Heart left ventricle (tissue), 16 donors: ENCODE measurements around the gene RALGAPA1. TPM values are rescaled to one million over a fixed set of nuclear protein-coding genes. Genes with fewer than 3 reads are reported as not detected.

ENCODE experiments used
- ATAC-seq, 4 donors: fragments of 200-7000 bp; cut with Tn5 transposase; one replicate each; pipeline ENCODE4 v1.9.1; 2020 to 2022; ENCODE audit warnings: moderate library complexity in 4 of 4, mild to moderate bottlenecking in 3 of 4, moderate number of reproducible peaks in 1 of 4
- DNase-seq, 5 donors: peaks; one replicate each; pipeline ENCODE4 v3.0.0-alpha.2; 2020
- H3K27ac ChIP-seq, 12 donors: fragments of 200-600 bp; sonication (generic) in 4 of 12; one replicate each; pipeline versions ENCODE4 v1.5.0 to v1.8.0; 2016 to 2022; ENCODE audit warnings: mild to moderate bottlenecking in 2 of 12
- H3K27me3 ChIP-seq, 9 donors: fragments of 200-600 bp; sonication (generic) in 2 of 9; one replicate each; pipeline versions ENCODE4 v1.5.1 to v1.8.0; 2016 to 2022; ENCODE audit warnings: mild to moderate bottlenecking in 3 of 9
- H3K36me3 ChIP-seq, 9 donors: fragments of 200-600 bp; sonication (generic) in 2 of 9; one replicate each; pipeline versions ENCODE4 v1.5.0 to v1.8.0; 2018 to 2022; ENCODE audit warnings: mild to moderate bottlenecking in 2 of 9
- H3K4me1 ChIP-seq, 12 donors: fragments of 200-600 bp; sonication (generic) in 4 of 12; one replicate each; pipeline versions ENCODE4 v1.5.0 to v1.8.0; 2016 to 2022; ENCODE audit warnings: mild to moderate bottlenecking in 3 of 12
- H3K4me3 ChIP-seq, 12 donors: fragments of 200-600 bp; sonication (generic) in 4 of 12; one replicate each; pipeline versions ENCODE4 v1.5.0 to v1.8.0; 2017 to 2022; ENCODE audit warnings: mild to moderate bottlenecking in 9 of 12, moderate library complexity in 4 of 12
- H3K9me3 ChIP-seq, 12 donors: fragments of 200-600 bp; sonication (generic) in 4 of 12; one replicate each; pipeline versions ENCODE4 v1.5.0 to v1.8.0; 2016 to 2022; ENCODE audit warnings: mild to moderate bottlenecking in 1 of 12
- CTCF ChIP-seq, 12 donors: fragments of 200-600 bp; sonication (generic) in 4 of 12; IDR thresholded peaks; one replicate each; pipeline versions ENCODE4 v1.5.0 to v1.8.0; 2018 to 2022; ENCODE audit warnings: antibody characterized with exemption in 12 of 12, mild to moderate bottlenecking in 5 of 12
- POLR2A ChIP-seq, 2 donors: fragments of 450-650 bp; IDR thresholded peaks; one replicate each; pipeline ENCODE4 v1.6.1; 2017; ENCODE audit warnings: antibody characterized with exemption in 2 of 2, mild to moderate bottlenecking in 2 of 2, moderate library complexity in 2 of 2
- WGBS, 4 donors: extraction: QIAGEN DNeasy Blood & Tissue Kit in 2 of 4; methylation state at CpG; one replicate each; pipeline versions ENCODE4 v1.1.5 to v1.1.7; 2013 to 2018; 5-methylcytosine and 5-hydroxymethylcytosine counted together
- intact Hi-C, 10 donors: fragments of 100-400 bp; cut with DNase I; formaldehyde crosslinking; loops; one replicate each; pipeline versions ENCODE4 v1.11.1 to v1.14.2; 2022
- polyA plus RNA-seq, 2 donors: library from polyadenylated mRNA; stranded (reverse); fragments of 200-250 nt; gene quantifications; one replicate each; pipeline ENCODE4 v1.2.3, GENCODE V29; 2013
- total RNA-seq, 9 donors: library from RNA; depleted of rRNA in 2 of 9; stranded (reverse); fragments of >200 nt in 2 of 9; fragmentation: NEBNext Ultra II Directional in 3 of 9; extraction: Animal tissue kit (Norgen Biotek cat#: 25700) in 3 of 9; gene quantifications; one replicate each; pipeline versions ENCODE4 v1.1.0 to v1.2.4, GENCODE V29; 2016 to 2023
- donor health status: ischemic (EF 13 %, LVEDD 7.1; RV severe dilation, severe dysfunction).
- donor health status: healthy with polysubstance abuse.
- donor health status: DM: no; HTN: yes; CAD: no.
- donor health status: DM: no; HTN: no; CAD: no.
- donor health status: ischemic (EF 25% LVEDD 6.9; RV normal size, moderate dysfunction).
- donor health status: ischemic (EF 25% LVEDD 5.7; RV mildly dilated, moderate dysfunction).
- donor health status: healthy.
- donor health status: DM: yes; HTN: yes; CAD: no.
- donor health status: ischemic (EF 35%, LVEDD 5.7; RV mildly dilated, moderate dysfunction).
- donor health status: nonischemic (EF 11% LVEDD 7.7; RV severe dilation, severe dysfunction).
- donor health status: DM: yes; HTN: yes; CAD: no.
- donor health status: PGD.
- donor health status: ischemic (EF 29% LVEDD 5.4; RV normal size, mild dysfunction).
- donor health status: nonischemic (EF 23%, LVEDD 6.1; RV moderate dilation, normal function).

RALGAPA1 gene
- total and polyA plus RNA-seq, 11 donors = 9.9 to 43.0 (median 27.8) TPM

GRCh38 chr14:35531960-35532747, 276.9 kb downstream of the RALGAPA1 start:
- Histone ChIP-seq H3K27ac (no peak overlapping the region), H3K4me3 (no peak overlapping the region), H3K9me3 (no peaks in the 10 kb centered on the region), H3K36me3 (no peaks in the 10 kb centered on the region), H3K4me1 (peaks cover 0 to 31% (median 27%) of the 10 kb centered on the region in 12 donors), H3K27me3 (peaks cover 27 to 77% (median 64%) of the 10 kb centered on the region in 9 donors)
- ATAC-seq (no peak), DNase-seq (no peak)
- intact Hi-C loops = no loop called here
- 76 to 82% (median 82%) methylated on average over 1 of the region's 1 CpG for WGBS, 4 donors
- no peak for TF ChIP-seq POLR2A (IDR thresholded peaks at IDR 0.05)

GRCh38 chr14:35526962-35527361, 282.1 kb downstream of the RALGAPA1 start:
- ATAC-seq (no peak), DNase-seq (no peak)
- WGBS, 4 donors = 86 to 91% (median 87%) methylated on average over 2 of the region's 2 CpGs
- Histone ChIP-seq H3K9me3 (peaks cover 0 to 9% (median 0%) of the 10 kb centered on the region in 12 donors), H3K4me1 (no peaks in the 10 kb centered on the region), H3K36me3 (no peaks in the 10 kb centered on the region), H3K27ac (no peak overlapping the region), H3K4me3 (no peak overlapping the region), H3K27me3 (peaks cover 0 to 36% (median 24%) of the 10 kb centered on the region in 9 donors)
- intact Hi-C loops = no loop called here
- TF ChIP-seq POLR2A (IDR thresholded peaks at IDR 0.05) = no peak
- no peak for TF ChIP-seq CTCF (IDR thresholded peaks at IDR 0.05)

- ATAC-seq (no peak), DNase-seq (no peak)
- H3K36me3 ChIP-seq = no peaks in the 10 kb centered on the region
- intact Hi-C loops = no loop called here
- TF ChIP-seq POLR2A (IDR thresholded peaks at IDR 0.05) (no peak), CTCF (IDR thresholded peaks at IDR 0.05) (no peak)
- peaks cover 0 to 9% (median 0%) of the 10 kb centered on the region in 12 donors for H3K9me3 ChIP-seq
- H3K4me3 ChIP-seq = no peak overlapping the region
- H3K27me3 ChIP-seq = peaks cover 0 to 29% (median 15%) of the 10 kb centered on the region in 9 donors
- WGBS, 4 donors = 86 to 93% (median 88%) methylated on average over 3 of the region's 3 CpGs
- no peak overlapping the region for H3K27ac ChIP-seq
- no peaks in the 10 kb centered on the region for H3K4me1 ChIP-seq
These were observed 283.4 kb downstream of the RALGAPA1 start for GRCh38 chr14:35525695-35526094.

GRCh38 chr14:35519986-35520385, 289.1 kb downstream of the RALGAPA1 start:
- Histone ChIP-seq H3K27ac (no peak overlapping the region), H3K4me3 (no peak overlapping the region), H3K27me3 (peaks cover 0 to 12% (median 0%) of the 10 kb centered on the region in 9 donors), H3K9me3 (peaks cover 0 to 9% (median 0%) of the 10 kb centered on the region in 12 donors), H3K36me3 (no peaks in the 10 kb centered on the region), H3K4me1 (no peaks in the 10 kb centered on the region)
- no peak for ATAC-seq
- WGBS, 4 donors = 48 to 61% (median 53%) methylated on average over 2 of the region's 2 CpGs
- no peak for TF ChIP-seq CTCF (IDR thresholded peaks at IDR 0.05)
- no peak for TF ChIP-seq POLR2A (IDR thresholded peaks at IDR 0.05)
- intact Hi-C loops = no loop called here
- DNase-seq = no peak
